DND-41 (cell line): Measurements from ENCODE around the gene NCAN.

Experiments used
- CTCF ChIP-seq: IDR thresholded peaks from 2 replicates; pipeline ENCODE4 v1.5.1; 2012; ENCODE audit warnings: borderline replicate concordance, low read length, moderate library complexity, mild to moderate bottlenecking; ENCODE audit not compliant: poor library complexity, severe bottlenecking; ENCODE audit errors: extremely low read depth
- EZH2 ChIP-seq: IDR thresholded peaks from 3 replicates; pipeline ENCODE4 v1.6.1; 2012; ENCODE audit warnings: borderline replicate concordance, low read depth, mild to moderate bottlenecking, moderate library complexity, low read length, inconsistent platforms; ENCODE audit not compliant: severe bottlenecking

- TF ChIP-seq CTCF: no peak
- TF ChIP-seq EZH2: no peak
These were observed 27.9 kb downstream of the NCAN start for GRCh38 chr19:19239675-19240074.
